HG02798 (cell line): ENCODE data around the gene XAB2.
"Not testable (repeated sequence)": the region's sequence is repeated elsewhere in the genome, so short reads cannot be mapped to it uniquely, and the experiment has no call there.

Experiments used
- ATAC-seq: cut with Tn5 transposase; IDR thresholded peaks from one replicate; pipeline ENCODE4 v1.9.1; 2021; ENCODE audit warnings: mild to moderate bottlenecking; ENCODE audit not compliant: unreplicated experiment, poor library complexity

Gene XAB2

GRCh38 chr19:7652061-7652641, 22.8 kb upstream of the XAB2 start:
- ATAC-seq, result peak; percentile 55

- no peak for ATAC-seq
These were observed 20.8 kb upstream of the XAB2 start for GRCh38 chr19:7650148-7650547.

GRCh38 chr19:7648265-7649014, 19.1 kb upstream of the XAB2 start:
- no peak for ATAC-seq

GRCh38 chr19:7647156-7647555, 17.8 kb upstream of the XAB2 start:
- ATAC-seq, result no peak

GRCh38 chr19:7646426-7646700, 17.0 kb upstream of the XAB2 start:
- no peak for ATAC-seq

GRCh38 chr19:7645656-7646425, 16.5 kb upstream of the XAB2 start:
- ATAC-seq, result no peak

GRCh38 chr19:7645163-7645562, 15.8 kb upstream of the XAB2 start:
- ATAC-seq, result no peak

- ATAC-seq, result no peak
These were observed 15.2 kb upstream of the XAB2 start for GRCh38 chr19:7644550-7644877.

GRCh38 chr19:7643629-7644549, 14.5 kb upstream of the XAB2 start:
- not testable (repeated sequence) for ATAC-seq

GRCh38 chr19:7643031-7643415, 13.7 kb upstream of the XAB2 start:
- ATAC-seq, result no peak

GRCh38 chr19:7642295-7643030, 13.1 kb upstream of the XAB2 start:
- no peak for ATAC-seq

GRCh38 chr19:7641290-7642276, 12.2 kb upstream of the XAB2 start:
- ATAC-seq, result no peak

GRCh38 chr19:7640803-7641202, 11.5 kb upstream of the XAB2 start:
- no peak for ATAC-seq

- ATAC-seq, result no peak
These were observed 10.6 kb upstream of the XAB2 start for GRCh38 chr19:7639863-7640348.

GRCh38 chr19:7638802-7639465, 9.6 kb upstream of the XAB2 start:
- no peak for ATAC-seq

- peak; percentile 12 for ATAC-seq
These were observed 8.3 kb upstream of the XAB2 start for GRCh38 chr19:7637374-7638256.

GRCh38 chr19:7636691-7637373, 7.5 kb upstream of the XAB2 start, which contains the start of gene STXBP2:
TSS of gene STXBP2 (plus strand) at chr19:7637110. CDS start at chr19:7637150, 40 bp downstream.
- peak; percentile 79 for ATAC-seq
